Mucosa of descending colon (tissue), 3 donors: Measurements from ENCODE around the gene CYB561. TPM values are rescaled to one million over a fixed set of nuclear protein-coding genes. Genes with fewer than 3 reads are reported as not detected.
A peak's percentile ranks its signal among the peaks of the same experiment; 100 is the strongest.

Experiments used
- ATAC-seq: fragments of 200-7000 bp; cut with Tn5 transposase; one replicate; pipeline ENCODE4 v1.9.1; 2020; ENCODE audit warnings: mild to moderate bottlenecking, moderate library complexity
- DNase-seq, 3 donors: peaks; one replicate each; pipeline ENCODE4 v3.0.0-alpha.2; 2020
- H3K36me3 ChIP-seq: fragments of 200-600 bp; one replicate; pipeline ENCODE4 v1.8.0; 2021; ENCODE audit warnings: low read depth, mild to moderate bottlenecking
- H3K4me1 ChIP-seq: fragments of 200-600 bp; one replicate; pipeline ENCODE4 v1.8.0; 2021; ENCODE audit warnings: low read depth, mild to moderate bottlenecking
- H3K4me3 ChIP-seq: fragments of 200-600 bp; one replicate; pipeline ENCODE4 v1.8.0; 2021; ENCODE audit warnings: mild to moderate bottlenecking
- H3K9me3 ChIP-seq: fragments of 200-600 bp; one replicate; pipeline ENCODE4 v1.8.0; 2021; ENCODE audit warnings: mild to moderate bottlenecking
- intact Hi-C, 2 donors: fragments of 100-400 bp; cut with DNase I in 1 of 2; cut with micrococcal nuclease in 1 of 2; formaldehyde crosslinking; loops; one replicate each; pipeline versions ENCODE4 v1.11.0 to v1.11.1; 2022; cut with DNase I, micrococcal nuclease
- total RNA-seq, 3 donors: library from RNA; stranded (reverse); fragmentation: NEBNext Ultra II Directional in 2 of 3; extraction: Animal tissue kit (Norgen Biotek cat#: 25700) in 2 of 3; gene quantifications; one replicate each; pipeline versions ENCODE4 v1.2.1 to v1.2.4, GENCODE V29; 2021 to 2023
- TF ChIP-seq, protein P1 (sequence below): fragments of 200-600 bp; IDR thresholded peaks from one replicate; pipeline ENCODE4 v1.8.0; 2022; ENCODE audit warnings: antibody characterized with exemption, mild to moderate bottlenecking
- donor health status: DM: no; HTN: no; CAD: no; lungs with moderate emphysema.
- donor health status: DM: no; HTN: no; CAD: no.
- donor health status: DM: no; HTN: yes; CAD: no.

Gene CYB561
- total RNA-seq, 3 donors from 2014 or later, result 38.1 to 54.9 (median 51.3) TPM

DNA sequence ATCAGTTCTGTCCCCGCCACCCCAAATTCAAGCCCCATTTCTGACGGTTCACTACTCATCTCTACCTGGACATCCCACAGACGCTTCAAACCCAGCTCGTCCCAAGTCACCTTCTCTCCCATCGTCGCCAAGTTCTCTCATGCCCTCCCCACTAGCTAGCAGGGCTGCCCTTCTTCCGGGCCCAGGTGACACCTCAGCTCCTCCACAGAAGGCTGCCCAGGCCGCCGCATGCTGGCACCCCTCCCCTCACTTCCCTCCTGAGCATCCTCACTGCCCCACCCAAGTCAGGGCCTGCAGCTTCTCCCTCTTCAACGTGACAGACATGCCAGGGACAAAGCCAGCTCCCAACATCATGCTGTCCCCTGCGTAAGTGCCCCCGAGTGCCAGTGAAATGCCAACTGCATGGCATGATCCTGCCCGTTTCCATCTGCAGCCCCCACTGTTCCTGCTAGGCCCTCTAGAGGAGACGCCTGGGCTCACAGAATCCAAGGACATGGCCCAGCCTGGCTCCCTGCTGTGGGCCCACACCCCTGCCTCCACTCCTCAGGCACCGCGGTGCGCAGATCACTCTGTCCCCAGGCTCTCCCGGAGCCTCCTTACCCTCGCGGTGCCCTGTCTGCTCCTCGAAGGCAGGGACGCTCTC lies 5.9 kb downstream of the CYB561 start:
- Histone ChIP-seq H3K4me3 (no peak overlapping the region), H3K4me1 (peaks cover 12% of the 10 kb centered on the region), H3K9me3 (no peaks in the 10 kb centered on the region), H3K36me3 (no peaks in the 10 kb centered on the region)
- DNase-seq (peak in 2 of 3 donors; percentile 37 to 69), ATAC-seq (peak; percentile 5)
- TF ChIP-seq, protein P1, sequence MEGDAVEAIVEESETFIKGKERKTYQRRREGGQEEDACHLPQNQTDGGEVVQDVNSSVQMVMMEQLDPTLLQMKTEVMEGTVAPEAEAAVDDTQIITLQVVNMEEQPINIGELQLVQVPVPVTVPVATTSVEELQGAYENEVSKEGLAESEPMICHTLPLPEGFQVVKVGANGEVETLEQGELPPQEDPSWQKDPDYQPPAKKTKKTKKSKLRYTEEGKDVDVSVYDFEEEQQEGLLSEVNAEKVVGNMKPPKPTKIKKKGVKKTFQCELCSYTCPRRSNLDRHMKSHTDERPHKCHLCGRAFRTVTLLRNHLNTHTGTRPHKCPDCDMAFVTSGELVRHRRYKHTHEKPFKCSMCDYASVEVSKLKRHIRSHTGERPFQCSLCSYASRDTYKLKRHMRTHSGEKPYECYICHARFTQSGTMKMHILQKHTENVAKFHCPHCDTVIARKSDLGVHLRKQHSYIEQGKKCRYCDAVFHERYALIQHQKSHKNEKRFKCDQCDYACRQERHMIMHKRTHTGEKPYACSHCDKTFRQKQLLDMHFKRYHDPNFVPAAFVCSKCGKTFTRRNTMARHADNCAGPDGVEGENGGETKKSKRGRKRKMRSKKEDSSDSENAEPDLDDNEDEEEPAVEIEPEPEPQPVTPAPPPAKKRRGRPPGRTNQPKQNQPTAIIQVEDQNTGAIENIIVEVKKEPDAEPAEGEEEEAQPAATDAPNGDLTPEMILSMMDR, result no peak
- intact Hi-C loops, result no loop called here

DNA sequence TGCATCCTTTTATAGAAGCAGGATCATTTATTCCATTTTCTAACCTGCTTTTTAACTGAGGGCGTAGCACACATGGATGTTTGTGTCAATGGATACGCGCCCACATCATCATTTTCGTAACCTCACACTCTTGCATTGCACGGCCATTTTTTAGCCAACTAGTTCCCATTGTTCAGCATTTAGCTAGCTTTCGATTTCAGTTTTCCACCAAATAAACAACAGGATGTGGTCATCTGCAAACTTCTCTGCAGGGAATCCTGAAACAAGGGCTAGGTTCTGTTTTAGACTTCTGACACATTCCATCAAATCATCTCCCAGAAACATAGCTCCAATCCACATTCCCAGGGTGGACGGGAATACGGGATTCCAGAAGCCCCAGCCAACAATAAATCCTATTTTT lies 6.4 kb downstream of the CYB561 start:
- intact Hi-C loops, result no loop called here
- Histone ChIP-seq H3K9me3 (no peaks in the 10 kb centered on the region), H3K4me1 (peaks cover 12% of the 10 kb centered on the region), H3K36me3 (no peaks in the 10 kb centered on the region), H3K4me3 (no peak overlapping the region)
- TF ChIP-seq, protein P1, result no peak
- DNase-seq, result no peak
- ATAC-seq, result no peak

DNA sequence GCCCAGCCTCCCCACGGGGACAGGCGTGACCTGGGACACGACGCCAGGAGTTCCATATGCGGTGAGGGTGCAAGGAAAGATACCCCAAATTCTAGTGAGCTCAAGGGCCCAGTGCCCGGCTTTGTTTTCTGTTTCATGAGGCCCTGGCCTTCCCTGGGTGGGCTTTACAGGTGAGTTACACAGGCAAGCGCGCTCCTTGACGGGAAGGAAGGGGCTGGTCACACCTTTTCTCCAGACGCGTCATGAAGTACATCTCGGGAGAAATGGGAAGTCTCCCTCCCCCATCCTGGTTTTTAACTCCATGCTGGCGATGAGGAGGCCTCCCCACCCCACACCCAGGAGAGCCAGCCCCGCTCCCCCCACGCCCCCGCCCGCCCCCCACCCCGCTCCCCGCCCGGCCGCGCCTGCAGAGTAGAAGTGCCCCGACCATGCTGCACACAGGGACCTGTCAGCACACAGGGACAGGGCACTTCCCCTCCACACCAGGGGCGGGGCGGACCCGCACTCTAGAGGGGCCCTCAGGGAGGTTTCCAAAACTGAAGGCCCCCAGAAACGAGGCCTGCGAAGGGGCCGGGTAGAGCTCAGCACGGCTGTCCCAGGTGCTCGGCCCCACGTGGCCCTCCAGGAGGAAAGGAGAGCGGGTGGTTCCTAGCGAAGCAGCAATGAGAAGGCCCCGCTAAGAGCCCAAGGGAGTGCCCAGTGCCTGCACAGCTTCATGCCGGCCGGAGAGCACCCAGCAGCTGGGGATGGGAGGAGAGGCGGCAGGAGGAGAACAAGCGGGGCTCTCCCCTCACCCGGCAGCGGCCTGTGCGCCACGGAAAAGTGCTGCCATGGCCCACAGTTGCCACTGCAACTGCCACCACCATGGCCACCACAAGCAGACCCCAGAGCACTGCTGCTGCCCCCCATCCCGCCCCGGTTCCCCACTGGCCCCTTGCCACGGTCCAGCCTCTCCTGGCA lies 7.7 kb downstream of the CYB561 start:
- intact Hi-C loops, result no loop called here

DNA sequence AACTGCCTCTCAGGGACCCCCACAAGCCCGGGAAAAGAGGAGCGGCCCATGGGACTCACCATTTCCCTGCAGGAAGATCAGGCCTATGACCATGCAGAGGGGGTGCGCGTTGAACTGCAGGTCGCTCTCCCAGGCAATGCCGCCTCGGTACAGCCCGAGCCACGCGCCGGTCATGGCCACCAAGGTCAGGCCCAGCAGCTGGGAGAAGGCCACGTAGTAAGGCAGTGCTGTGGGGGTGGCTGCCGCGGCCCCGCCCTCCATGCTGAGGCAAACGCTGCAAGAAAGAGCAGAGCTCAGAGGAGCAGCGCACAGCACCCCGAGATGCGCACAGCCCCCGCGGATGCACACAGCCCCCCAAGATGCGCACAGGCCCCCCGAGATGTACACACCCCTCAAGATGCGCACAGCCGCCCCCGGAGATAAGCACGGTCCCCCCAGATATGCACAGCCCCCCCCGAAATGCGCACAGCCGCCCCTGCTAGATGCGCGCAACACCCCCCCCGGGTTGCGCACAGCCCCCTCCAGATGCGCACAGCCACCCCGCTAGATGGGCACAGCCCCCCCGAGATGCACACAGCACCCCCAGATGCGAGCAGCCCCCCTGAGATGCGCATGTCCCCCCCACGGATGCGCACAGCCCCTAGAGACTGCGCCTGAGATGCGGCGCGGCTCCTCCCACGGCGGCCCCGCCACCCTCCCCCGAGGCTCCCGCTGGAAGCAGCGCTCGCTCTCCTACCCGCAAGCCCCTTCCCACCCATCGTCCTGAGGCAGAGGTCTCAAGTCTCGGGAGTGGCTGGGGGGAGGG lies 8.6 kb downstream of the CYB561 start:
- intact Hi-C loops, result no loop called here
- Histone ChIP-seq H3K9me3 (no peaks in the 10 kb centered on the region), H3K4me1 (peaks cover 26% of the 10 kb centered on the region), H3K4me3 (no peak overlapping the region), H3K36me3 (no peaks in the 10 kb centered on the region)
- DNase-seq (peak in 1 of 3 donors; percentile 38), ATAC-seq (no peak)
- TF ChIP-seq, protein P1, result no peak

More for the DNA sequence above, 7.7 kb downstream of the CYB561 start:
- H3K4me1 ChIP-seq, result peaks cover 18% of the 10 kb centered on the region
- H3K4me3 ChIP-seq, result no peak overlapping the region
- DNase-seq, result no peak
- H3K9me3 ChIP-seq, result no peaks in the 10 kb centered on the region
- no peak for ATAC-seq
- no peaks in the 10 kb centered on the region for H3K36me3 ChIP-seq
- TF ChIP-seq, protein P1, result no peak

DNA sequence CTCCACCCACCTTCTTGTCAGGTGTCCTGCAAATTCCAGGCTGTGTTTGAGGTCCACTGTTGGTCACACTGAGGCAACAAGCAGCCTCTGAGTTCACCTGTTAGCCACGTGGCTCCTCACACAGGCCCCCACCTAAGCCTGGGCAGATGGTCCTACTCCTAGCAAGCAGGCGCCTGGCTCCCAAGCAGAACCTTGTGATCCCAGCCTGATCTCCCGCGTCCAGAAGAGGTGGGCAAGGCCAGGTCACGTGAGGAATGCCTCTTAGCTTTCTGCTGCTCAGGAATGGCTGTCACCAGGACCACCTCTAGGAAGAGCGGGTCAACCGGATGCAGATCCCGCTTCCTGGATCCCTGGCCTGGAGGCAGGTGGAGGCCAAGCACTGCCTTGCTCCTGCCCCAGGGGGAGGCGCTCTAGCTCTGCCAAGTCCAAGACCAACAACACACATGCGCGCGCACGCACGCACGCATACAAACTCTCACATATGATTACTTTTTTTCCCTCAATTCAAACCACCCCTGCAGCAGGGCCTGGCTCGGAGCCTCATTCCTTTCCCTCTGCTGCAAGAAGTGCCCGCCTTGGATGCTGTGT lies 9.5 kb downstream of the CYB561 start:
- Histone ChIP-seq H3K9me3 (no peaks in the 10 kb centered on the region), H3K4me1 (peaks cover 30% of the 10 kb centered on the region), H3K4me3 (no peak overlapping the region), H3K36me3 (no peaks in the 10 kb centered on the region)
- ATAC-seq (no peak), DNase-seq (peak in 1 of 3 donors; percentile 33)
- TF ChIP-seq, protein P1, result no peak
- intact Hi-C loops, result no loop called here
